ENCODE results near the gene DLGAP1. TPM values are rescaled to one million over a fixed set of nuclear protein-coding genes. Genes with fewer than 3 reads are reported as not detected.

The DLGAP1 gene
- total and polyA plus RNA-seq, 2 of the 13 experiments (the other 11 are each of a cell fraction or from before 2014, with no cell fraction given) = 0.01 TPM; not detected in 1

DNA sequence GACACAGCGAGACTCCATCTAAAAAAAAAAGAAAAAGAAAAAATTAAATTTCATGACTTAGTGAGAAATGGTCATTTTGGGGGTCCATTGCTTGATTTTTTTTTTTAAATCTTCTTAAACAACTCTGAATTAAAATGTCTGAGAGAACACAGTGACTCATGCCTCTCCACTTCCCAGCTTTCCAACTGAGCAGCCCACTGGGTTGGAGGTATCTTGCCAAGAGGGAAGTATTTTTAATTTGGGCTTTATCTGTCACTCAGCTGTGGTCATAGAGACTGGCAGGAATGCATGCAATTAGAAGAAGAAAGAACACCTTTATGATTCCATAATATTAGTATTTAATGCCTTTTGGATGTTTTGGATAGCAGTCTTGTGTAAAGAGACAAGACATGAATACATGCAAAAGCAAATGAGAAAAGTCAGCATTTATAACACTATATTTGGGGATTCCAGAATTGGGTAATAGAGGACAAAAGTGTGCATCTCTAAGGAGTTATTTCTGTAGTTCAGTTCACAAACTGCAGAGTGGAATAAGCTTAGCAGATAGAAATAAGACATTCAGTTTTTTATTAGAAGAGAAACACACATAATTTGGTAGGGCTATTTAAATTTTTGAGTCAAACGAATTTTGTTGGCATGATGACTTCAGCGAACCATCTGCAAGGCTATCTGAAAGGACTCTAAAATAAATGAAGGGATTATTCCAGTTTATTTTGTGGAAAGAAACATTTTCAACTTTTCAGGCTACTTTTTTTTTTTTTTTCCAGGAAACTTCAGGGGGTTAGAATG, 750.4 kb downstream of the DLGAP1 start:
- intact Hi-C loops (cut with micrococcal nuclease; ENCODE audit: unreplicated experiment) = no loop called here
- H3K27ac ChIP-seq (ENCODE audit: extremely low read length, insufficient read depth, low read length) = no peak overlapping the region
- H3K79me2 ChIP-seq (ENCODE audit: insufficient read depth, low read length) = no peaks in the 10 kb centered on the region
- WGBS (ENCODE audit: low lambda C conversion rate) = 41% methylated on average over 3 of the region's 3 CpGs
- ATAC-seq (no peak), FAIRE-seq (no peak), DNase-seq (ENCODE audit: low spot score) (no peak)
- peaks cover 5% of the 10 kb centered on the region for H3K4me1 ChIP-seq (ENCODE audit: insufficient read depth, low read length)
- no peak for TF ChIP-seq NR3C1 (CRISPR knock-in tag; IDR thresholded peaks at IDR 0.05)
- no peak for TF ChIP-seq NFIB (CRISPR knock-in tag; IDR thresholded peaks at IDR 0.05; ENCODE audit: borderline replicate concordance)
- H3K9ac ChIP-seq (ENCODE audit: insufficient read depth, low read depth, low read length) = no peak overlapping the region
- in situ Hi-C loops (cut with HindIII; ENCODE audit: extremely low pct_ligation_motif_present, low pct_unique_long_range_greater_than_20kb) = no loop called here
- ChIA-PET POLR2A (no interaction called here), CTCF (ENCODE audit: low intra/inter-chr PET ratio, low total read pairs) (no interaction called here)
- H4K20me1 ChIP-seq (ENCODE audit: insufficient read depth, low read length) = no peaks in the 10 kb centered on the region
- no peaks in the 10 kb centered on the region for H3K36me3 ChIP-seq (replicated peaks in 1 of 2; ENCODE audit: control insufficient read depth in 1 of 2, insufficient read depth in 2 of 2, low read length in 2 of 2)
- no peak overlapping the region for H3K4me3 ChIP-seq (replicated peaks in 1 of 3; ENCODE audit: insufficient read depth in 1 of 3, low read depth in 2 of 3, low read length in 3 of 3)
- H3K4me2 ChIP-seq (ENCODE audit: low read depth, low read length) = no peak overlapping the region
- no peaks in the 10 kb centered on the region; a peak in 1 of 5 replicates for H3K27me3 ChIP-seq (ENCODE audit: control insufficient read depth in 1 of 2, insufficient read depth in 2 of 2, low read length in 2 of 2)
- H3K9me3 ChIP-seq (ENCODE audit: low read length) = no peaks in the 10 kb centered on the region
- no peak overlapping the region for H2AFZ ChIP-seq (ENCODE audit: low read length)
- no TSS peak for BruUV-seq (replicated peaks)

DNA sequence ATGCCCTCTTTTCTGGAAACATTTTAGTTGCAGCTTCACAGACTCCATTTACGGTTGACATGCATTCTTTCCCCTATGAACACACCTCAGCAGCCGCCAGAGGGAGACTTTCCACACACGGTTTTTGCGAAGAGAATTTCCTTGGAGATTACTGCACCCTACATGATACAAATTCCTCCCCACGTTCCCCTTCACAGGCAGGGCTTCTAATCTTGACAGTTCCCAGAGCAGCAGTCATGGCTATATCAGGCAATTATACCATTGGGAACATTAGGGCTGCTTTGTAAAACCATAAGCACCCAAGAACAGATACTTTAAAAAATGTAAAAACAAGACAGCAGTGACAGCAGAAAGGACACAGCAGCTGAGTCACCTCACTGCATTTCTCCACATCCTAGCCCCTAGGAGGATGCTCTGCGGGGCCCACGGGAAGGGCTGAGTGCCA, 751.4 kb downstream of the DLGAP1 start:
- intact Hi-C loops (cut with micrococcal nuclease; ENCODE audit: unreplicated experiment) = loop anchor here (1.0 kb wide), 2 partner anchors 167 to 295 kb away; no protein-coding TSS in a partner anchor
- H4K20me1 ChIP-seq (ENCODE audit: insufficient read depth, low read length) = no peaks in the 10 kb centered on the region
- 3% methylated on average over 7 of the region's 7 CpGs for WGBS (ENCODE audit: low lambda C conversion rate)
- H2AFZ ChIP-seq (ENCODE audit: low read length) = no peak overlapping the region
- BruUV-seq (replicated peaks) = no TSS peak
- no peaks in the 10 kb centered on the region for H3K36me3 ChIP-seq (replicated peaks in 1 of 2; ENCODE audit: control insufficient read depth in 1 of 2, insufficient read depth in 2 of 2, low read length in 2 of 2)
- no peak overlapping the region for H3K4me2 ChIP-seq (ENCODE audit: low read depth, low read length)
- TF ChIP-seq ZNF232 (CRISPR knock-in tag; IDR thresholded peaks at IDR 0.05; ENCODE audit: borderline replicate concordance) = 0 out of 2 replicates have a peak, but pooled peaks have one; percentile 50
- TF ChIP-seq RAD21 (CRISPR knock-in tag; IDR thresholded peaks at IDR 0.05) = peak; percentile 17; the same call in 1 of the 2 replicates
- TF ChIP-seq, protein P1, sequence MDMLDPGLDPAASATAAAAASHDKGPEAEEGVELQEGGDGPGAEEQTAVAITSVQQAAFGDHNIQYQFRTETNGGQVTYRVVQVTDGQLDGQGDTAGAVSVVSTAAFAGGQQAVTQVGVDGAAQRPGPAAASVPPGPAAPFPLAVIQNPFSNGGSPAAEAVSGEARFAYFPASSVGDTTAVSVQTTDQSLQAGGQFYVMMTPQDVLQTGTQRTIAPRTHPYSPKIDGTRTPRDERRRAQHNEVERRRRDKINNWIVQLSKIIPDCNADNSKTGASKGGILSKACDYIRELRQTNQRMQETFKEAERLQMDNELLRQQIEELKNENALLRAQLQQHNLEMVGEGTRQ (IDR thresholded peaks at IDR 0.05; ENCODE audit: low read depth, low read length) = no peak
- TF ChIP-seq, protein P1 (CRISPR knock-in tag; IDR thresholded peaks at IDR 0.05; ENCODE audit: borderline replicate concordance) = no peak
- TF ChIP-seq, protein P2, sequence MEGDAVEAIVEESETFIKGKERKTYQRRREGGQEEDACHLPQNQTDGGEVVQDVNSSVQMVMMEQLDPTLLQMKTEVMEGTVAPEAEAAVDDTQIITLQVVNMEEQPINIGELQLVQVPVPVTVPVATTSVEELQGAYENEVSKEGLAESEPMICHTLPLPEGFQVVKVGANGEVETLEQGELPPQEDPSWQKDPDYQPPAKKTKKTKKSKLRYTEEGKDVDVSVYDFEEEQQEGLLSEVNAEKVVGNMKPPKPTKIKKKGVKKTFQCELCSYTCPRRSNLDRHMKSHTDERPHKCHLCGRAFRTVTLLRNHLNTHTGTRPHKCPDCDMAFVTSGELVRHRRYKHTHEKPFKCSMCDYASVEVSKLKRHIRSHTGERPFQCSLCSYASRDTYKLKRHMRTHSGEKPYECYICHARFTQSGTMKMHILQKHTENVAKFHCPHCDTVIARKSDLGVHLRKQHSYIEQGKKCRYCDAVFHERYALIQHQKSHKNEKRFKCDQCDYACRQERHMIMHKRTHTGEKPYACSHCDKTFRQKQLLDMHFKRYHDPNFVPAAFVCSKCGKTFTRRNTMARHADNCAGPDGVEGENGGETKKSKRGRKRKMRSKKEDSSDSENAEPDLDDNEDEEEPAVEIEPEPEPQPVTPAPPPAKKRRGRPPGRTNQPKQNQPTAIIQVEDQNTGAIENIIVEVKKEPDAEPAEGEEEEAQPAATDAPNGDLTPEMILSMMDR (CRISPR knock-in tag; IDR thresholded peaks at IDR 0.05) = peak; percentile 73
- no peak for TF ChIP-seq PAX8 (CRISPR knock-in tag; IDR thresholded peaks at IDR 0.05; ENCODE audit: borderline replicate concordance)
- peak; percentile 67; the same call in 1 of the 2 replicates for TF ChIP-seq SMC3 (IDR thresholded peaks at IDR 0.05; ENCODE audit: low read length)
- TF ChIP-seq TEAD3 (CRISPR knock-in tag; optimal IDR thresholded peaks at IDR 0.05; ENCODE audit: borderline replicate concordance) = peak; percentile 31
- TF ChIP-seq ZNF235 (CRISPR knock-in tag; IDR thresholded peaks at IDR 0.05; ENCODE audit: borderline replicate concordance) = no peak
- TF ChIP-seq STAG1 (CRISPR knock-in tag; IDR thresholded peaks at IDR 0.05) = peak; percentile 67
- in situ Hi-C loops (cut with HindIII; ENCODE audit: extremely low pct_ligation_motif_present, low pct_unique_long_range_greater_than_20kb) = no loop called here
- FAIRE-seq = peak; percentile 73
- ATAC-seq = peak; percentile 85
- H3K9ac ChIP-seq (ENCODE audit: insufficient read depth, low read depth, low read length) = no peak overlapping the region
- no peaks in the 10 kb centered on the region for H3K79me2 ChIP-seq (ENCODE audit: insufficient read depth, low read length)
- ChIA-PET POLR2A (no interaction called here), CTCF (ENCODE audit: low intra/inter-chr PET ratio, low total read pairs) (interaction anchor here (0.9 to 1.2 kb wide), 2 partner anchors 166 to 295 kb away, joined by 3 to 5 read pairs; no protein-coding TSS in a partner anchor)
- DNase-seq (ENCODE audit: low spot score) = peak; percentile 41
- no peak overlapping the region for H3K4me3 ChIP-seq (replicated peaks in 1 of 3; ENCODE audit: insufficient read depth in 1 of 3, low read depth in 2 of 3, low read length in 3 of 3)
- H3K27ac ChIP-seq (ENCODE audit: extremely low read length, insufficient read depth, low read length) = no peak overlapping the region
- no peaks in the 10 kb centered on the region for H3K9me3 ChIP-seq (ENCODE audit: low read length)
- H3K4me1 ChIP-seq (ENCODE audit: insufficient read depth, low read length) = peaks cover 11% of the 10 kb centered on the region
- H3K27me3 ChIP-seq (ENCODE audit: control insufficient read depth in 1 of 2, insufficient read depth in 2 of 2, low read length in 2 of 2) = no peaks in the 10 kb centered on the region; a peak in 1 of 5 replicates

All from HepG2 (cell line).